HCT116 (cell line): ENCODE results near the gene DRC7. TPM values are rescaled to one million over a fixed set of nuclear protein-coding genes. Genes with fewer than 3 reads are reported as not detected.

Experiments used
- ATAC-seq: fragments of 200-7000 bp; cut with Tn5 transposase; 2 replicates; pipeline ENCODE4 v1.9.1; 2020; ENCODE audit warnings: mild to moderate bottlenecking, moderate library complexity
- BruUV-seq: library from RNA; stranded (reverse); fragments of 400-500 nt; replicated peaks from 2 replicates; lab custom pipeline; 2021; lab: Mats Ljungman, UMichigan
- CTCF ChIA-PET: fragments of 300-600 bp; sonication (Branson Sonifier 250); formaldehyde crosslinking; loops from one replicate; lab custom pipeline; 2021; ENCODE audit warnings: antibody characterized with exemption; lab: Charles Lee
- POLR2A ChIA-PET: fragments of 300-600, 350-600 bp; sonication (Branson Sonifier 250); formaldehyde crosslinking; loops from one replicate; lab custom pipeline; 2021; ENCODE audit warnings: antibody characterized with exemption; lab: Charles Lee
- RAD21 ChIA-PET, 2 experiments: fragments of 300-600 bp; sonication (Branson Sonifier 250); formaldehyde crosslinking; loops; one replicate each; lab custom pipeline; 2023; ENCODE audit warnings: low total read pairs in 2 of 2; ENCODE audit not compliant: uncharacterized antibody in 2 of 2, unreplicated experiment in 2 of 2, low non-redundant PET in 1 of 2; lab: Charles Lee
- DNase-seq: peaks from one replicate; pipeline ENCODE4 v3.0.0-alpha.2; 2010; ENCODE audit warnings: low read depth, low spot score
- H2AFZ ChIP-seq: fragments of 200-600 bp; shearing (Covaris generic), sonication (generic); 2 replicates; pipeline ENCODE4 v1.6.1; 2017; ENCODE audit warnings: low read depth, mixed run types, mixed read lengths, antibody characterized with exemption, low read length; ENCODE audit not compliant: poor library complexity, severe bottlenecking
- H3K27ac ChIP-seq: 2 replicates; pipeline ENCODE4 v1.5.1; 2012; ENCODE audit warnings: low read depth, low read length
- H3K27me3 ChIP-seq: fragments of 200-600 bp; sonication (generic); 2 replicates; pipeline ENCODE4 v1.6.1; 2016; ENCODE audit warnings: mixed run types, low read length, mixed read lengths; ENCODE audit not compliant: insufficient read depth
- H3K36me3 ChIP-seq, 2 experiments: fragments of 200-500 bp in 1 of 2; fragments of 200-600 bp in 1 of 2; sonication (Bioruptor generic) in 1 of 2; sonication (generic) in 1 of 2; 2 replicates each; pipeline versions ENCODE4 v1.5.1 to v1.6.1; 2014 to 2016; ENCODE audit warnings: low read length in 2 of 2, inconsistent platforms in 1 of 2, mixed read lengths in 1 of 2, mixed run types in 1 of 2; ENCODE audit not compliant: insufficient read depth in 2 of 2, control insufficient read depth in 1 of 2
- H3K4me1 ChIP-seq, 2 experiments: fragments of 200-600 bp in 1 of 2; sonication (generic) in 1 of 2; 2 replicates each; pipeline versions ENCODE4 v1.5.1 to v1.6.1; 2012 to 2017; ENCODE audit warnings: low read length in 2 of 2, inconsistent platforms in 1 of 2, mild to moderate bottlenecking in 1 of 2, mixed read lengths in 1 of 2, mixed run types in 1 of 2, moderate library complexity in 1 of 2; ENCODE audit not compliant: insufficient read depth in 2 of 2, control insufficient read depth in 1 of 2
- H3K4me2 ChIP-seq: fragments of 200-600 bp; sonication (generic); 2 replicates; pipeline ENCODE4 v1.6.1; 2017; ENCODE audit warnings: mixed run types, low read length, mixed read lengths
- H3K4me3 ChIP-seq, 2 experiments: fragments of 200-600 bp in 1 of 2; sonication (generic) in 1 of 2; replicated peaks in 1 of 2; 2 replicates each; pipeline ENCODE4 v1.5.1; 2011 to 2016; ENCODE audit warnings: low read length in 2 of 2, control low read depth in 1 of 2, low read depth in 1 of 2, mild to moderate bottlenecking in 1 of 2, mixed read lengths in 1 of 2, mixed run types in 1 of 2
- H3K79me2 ChIP-seq: fragments of 200-600 bp; sonication (generic); 2 replicates; pipeline ENCODE4 v1.6.1; 2017; ENCODE audit warnings: mild to moderate bottlenecking, mixed run types, low read length, moderate library complexity, mixed read lengths; ENCODE audit not compliant: insufficient read depth
- H3K9ac ChIP-seq: fragments of 200-600 bp; sonication (generic); 2 replicates; pipeline ENCODE4 v1.6.1; 2016; ENCODE audit warnings: low read length, mixed read lengths
- H3K9me2 ChIP-seq: fragments of 200-600 bp; sonication (generic), shearing (Covaris generic); 2 replicates; pipeline ENCODE4 v1.6.1; 2017; ENCODE audit warnings: mixed run types, mild to moderate bottlenecking, moderate library complexity; ENCODE audit not compliant: insufficient read depth
- H3K9me3 ChIP-seq, 2 experiments: fragments of 200-500 bp in 1 of 2; fragments of 200-600 bp in 1 of 2; sonication (Bioruptor generic) in 1 of 2; sonication (generic) in 1 of 2; 2 replicates each; pipeline ENCODE4 v1.6.1; 2014 to 2017; ENCODE audit warnings: low read length in 2 of 2, mixed read lengths in 2 of 2, inconsistent platforms in 1 of 2, low read depth in 1 of 2, mild to moderate bottlenecking in 1 of 2, mixed run types in 1 of 2, moderate library complexity in 1 of 2; ENCODE audit not compliant: control insufficient read depth in 1 of 2, insufficient read depth in 1 of 2
- H4K20me1 ChIP-seq: fragments of 200-600 bp; sonication (generic), shearing (Covaris generic); 2 replicates; pipeline ENCODE4 v1.6.1; 2017; ENCODE audit warnings: mixed run types, mild to moderate bottlenecking, moderate library complexity; ENCODE audit not compliant: insufficient read depth
- CBX3 ChIP-seq: IDR thresholded peaks from 2 replicates; pipeline ENCODE4 v1.6.1; 2012; ENCODE audit warnings: low read depth
- EGR1 ChIP-seq: IDR thresholded peaks from 2 replicates; pipeline ENCODE4 v1.6.1; 2012; ENCODE audit warnings: low read depth
- ELF1 ChIP-seq: IDR thresholded peaks from 2 replicates; pipeline ENCODE4 v1.6.1; 2012; ENCODE audit warnings: low read depth, borderline replicate concordance
- FOSL1 ChIP-seq: IDR thresholded peaks from 2 replicates; pipeline ENCODE4 v1.6.1; 2012; ENCODE audit warnings: low read depth
- POLR2A ChIP-seq: IDR thresholded peaks from 2 replicates; pipeline ENCODE4 v1.7.0; 2011; ENCODE audit warnings: borderline replicate concordance; ENCODE audit not compliant: insufficient read depth, insufficient read length; ENCODE audit errors: extremely low read depth
- POLR2AphosphoS5 ChIP-seq: IDR thresholded peaks from 2 replicates; pipeline ENCODE4 v1.6.1; 2011; ENCODE audit warnings: mild to moderate bottlenecking, low read depth, low read length, moderate library complexity
- RAD21 ChIP-seq: IDR thresholded peaks from 2 replicates; pipeline ENCODE4 v1.6.1; 2012; ENCODE audit warnings: low read depth, mild to moderate bottlenecking
- SP1 ChIP-seq: IDR thresholded peaks from 2 replicates; pipeline ENCODE4 v1.6.1; 2012; ENCODE audit warnings: low read depth
- SRF ChIP-seq: IDR thresholded peaks from 2 replicates; pipeline ENCODE4 v1.6.1; 2012; ENCODE audit warnings: low read depth
- TCF7L2 ChIP-seq: IDR thresholded peaks from 2 replicates; pipeline ENCODE4 v1.7.0; 2011; ENCODE audit warnings: borderline replicate concordance, inconsistent platforms; ENCODE audit not compliant: insufficient read depth, insufficient read length; ENCODE audit errors: extremely low read depth
- YY1 ChIP-seq: IDR thresholded peaks from 2 replicates; pipeline ENCODE4 v1.6.1; 2011; ENCODE audit warnings: low read length, low read depth, moderate library complexity, mild to moderate bottlenecking; ENCODE audit not compliant: insufficient replicate concordance; ENCODE audit errors: extremely low read depth
- ZFX ChIP-seq: fragments of 450-650 bp; IDR thresholded peaks from 2 replicates; pipeline ENCODE4 v1.6.1; 2017
- intact Hi-C: fragments of 100-400 bp; cut with micrococcal nuclease; formaldehyde crosslinking; loops from 2 replicates; pipeline ENCODE4 v1.10.0; 2022
- total RNA-seq: library from RNA; stranded (reverse); gene quantifications from one replicate; pipeline ENCODE4 v1.2.1, GENCODE V29; 2021; ENCODE audit not compliant: unreplicated experiment
- TF ChIP-seq, protein P1 (sequence below): IDR thresholded peaks from 2 replicates; pipeline ENCODE4 v1.6.1; 2012
- TF ChIP-seq, protein P2 (sequence below): IDR thresholded peaks from 2 replicates; pipeline ENCODE4 v1.6.1; 2012
- TF ChIP-seq, protein P3 (sequence below): IDR thresholded peaks from 2 replicates; pipeline ENCODE4 v1.6.1; 2012; ENCODE audit warnings: low read depth

Gene DRC7
- total RNA-seq, 1 experiment from 2014 or later = 0.91 TPM

DNA sequence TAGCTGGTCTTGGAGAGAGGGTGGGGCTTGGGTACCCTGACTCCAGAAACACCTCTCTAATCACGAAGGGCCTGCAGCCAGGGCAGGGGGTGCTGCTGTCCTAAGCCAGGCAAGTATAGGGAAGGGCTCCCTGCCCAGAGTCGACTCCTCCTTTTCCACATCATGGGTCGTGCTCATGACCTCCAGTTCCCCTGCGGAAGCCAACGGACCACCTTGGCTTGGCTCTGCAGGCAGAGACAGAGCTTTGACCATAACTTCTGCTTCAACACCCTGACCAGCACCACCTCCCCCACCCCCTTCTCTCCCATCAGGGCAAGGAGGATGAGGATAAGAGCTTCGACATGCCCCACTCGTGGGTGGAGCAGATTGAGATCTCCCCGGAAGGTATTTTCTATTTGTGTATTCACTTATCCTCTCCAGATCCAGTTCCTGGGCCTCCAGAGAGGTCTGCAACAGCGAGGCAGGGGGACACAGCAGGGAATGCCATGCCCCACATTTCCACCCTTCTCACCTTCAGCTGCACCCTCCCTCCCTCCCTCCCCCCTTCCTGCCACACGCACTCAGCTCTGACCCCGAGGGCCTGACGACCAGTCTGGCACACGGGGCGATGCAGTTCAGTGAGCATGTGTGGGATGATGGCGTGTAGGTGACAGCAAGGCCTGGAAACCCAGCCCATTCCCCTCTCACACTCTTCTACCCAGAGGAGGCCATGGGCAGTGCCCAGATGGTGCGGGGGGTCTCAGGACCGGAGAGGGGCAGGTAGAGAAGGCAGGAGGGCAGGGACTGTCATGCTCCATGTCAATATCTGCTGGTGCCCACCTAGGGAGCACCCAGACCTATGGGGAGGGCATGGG, 27.0 kb downstream of the DRC7 start (continued):
- TF ChIP-seq CBX3 (no peak), ZFX (no peak), SRF (no peak), POLR2AphosphoS5 (no peak), EGR1 (no peak), SP1 (no peak), TCF7L2 (no peak)

DNA sequence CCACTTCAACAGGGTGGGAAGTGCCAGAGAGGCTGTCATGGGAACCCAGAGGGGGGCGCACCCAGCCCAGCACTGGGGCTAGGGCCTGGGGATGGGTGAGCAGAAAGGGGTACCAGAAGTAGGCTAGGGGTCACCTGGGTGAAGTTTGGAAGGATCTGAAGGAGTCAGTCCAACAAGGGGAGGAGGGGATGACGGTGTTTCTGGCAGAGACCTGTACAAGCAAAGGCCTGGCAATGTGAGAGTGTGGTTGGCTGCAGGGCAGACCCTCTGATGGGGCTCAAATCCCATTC, 27.5 kb downstream of the DRC7 start:
- Histone ChIP-seq H3K27ac (no peak overlapping the region), H3K36me3 (no peaks in the 10 kb centered on the region), H3K4me1 (no peaks in the 10 kb centered on the region), H3K4me3 (no peak overlapping the region), H2AFZ (no peak overlapping the region), H3K9ac (no peak overlapping the region), H3K9me2 (no peaks in the 10 kb centered on the region), H3K27me3 (no peaks in the 10 kb centered on the region)
- DNase-seq = no peak
- CTCF ChIA-PET = no interaction called here
- TF ChIP-seq, protein P1, sequence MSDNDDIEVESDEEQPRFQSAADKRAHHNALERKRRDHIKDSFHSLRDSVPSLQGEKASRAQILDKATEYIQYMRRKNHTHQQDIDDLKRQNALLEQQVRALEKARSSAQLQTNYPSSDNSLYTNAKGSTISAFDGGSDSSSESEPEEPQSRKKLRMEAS = no peak
- no peak for TF ChIP-seq TCF7L2
- no peak for TF ChIP-seq RAD21
- no peak for TF ChIP-seq FOSL1
- no peak for TF ChIP-seq CBX3
- TF ChIP-seq ELF1 = no peak
- TF ChIP-seq SRF = no peak
- TF ChIP-seq YY1 = no peak
- TF ChIP-seq, protein P2, sequence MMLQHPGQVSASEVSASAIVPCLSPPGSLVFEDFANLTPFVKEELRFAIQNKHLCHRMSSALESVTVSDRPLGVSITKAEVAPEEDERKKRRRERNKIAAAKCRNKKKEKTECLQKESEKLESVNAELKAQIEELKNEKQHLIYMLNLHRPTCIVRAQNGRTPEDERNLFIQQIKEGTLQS = no peak
- TF ChIP-seq, protein P3, sequence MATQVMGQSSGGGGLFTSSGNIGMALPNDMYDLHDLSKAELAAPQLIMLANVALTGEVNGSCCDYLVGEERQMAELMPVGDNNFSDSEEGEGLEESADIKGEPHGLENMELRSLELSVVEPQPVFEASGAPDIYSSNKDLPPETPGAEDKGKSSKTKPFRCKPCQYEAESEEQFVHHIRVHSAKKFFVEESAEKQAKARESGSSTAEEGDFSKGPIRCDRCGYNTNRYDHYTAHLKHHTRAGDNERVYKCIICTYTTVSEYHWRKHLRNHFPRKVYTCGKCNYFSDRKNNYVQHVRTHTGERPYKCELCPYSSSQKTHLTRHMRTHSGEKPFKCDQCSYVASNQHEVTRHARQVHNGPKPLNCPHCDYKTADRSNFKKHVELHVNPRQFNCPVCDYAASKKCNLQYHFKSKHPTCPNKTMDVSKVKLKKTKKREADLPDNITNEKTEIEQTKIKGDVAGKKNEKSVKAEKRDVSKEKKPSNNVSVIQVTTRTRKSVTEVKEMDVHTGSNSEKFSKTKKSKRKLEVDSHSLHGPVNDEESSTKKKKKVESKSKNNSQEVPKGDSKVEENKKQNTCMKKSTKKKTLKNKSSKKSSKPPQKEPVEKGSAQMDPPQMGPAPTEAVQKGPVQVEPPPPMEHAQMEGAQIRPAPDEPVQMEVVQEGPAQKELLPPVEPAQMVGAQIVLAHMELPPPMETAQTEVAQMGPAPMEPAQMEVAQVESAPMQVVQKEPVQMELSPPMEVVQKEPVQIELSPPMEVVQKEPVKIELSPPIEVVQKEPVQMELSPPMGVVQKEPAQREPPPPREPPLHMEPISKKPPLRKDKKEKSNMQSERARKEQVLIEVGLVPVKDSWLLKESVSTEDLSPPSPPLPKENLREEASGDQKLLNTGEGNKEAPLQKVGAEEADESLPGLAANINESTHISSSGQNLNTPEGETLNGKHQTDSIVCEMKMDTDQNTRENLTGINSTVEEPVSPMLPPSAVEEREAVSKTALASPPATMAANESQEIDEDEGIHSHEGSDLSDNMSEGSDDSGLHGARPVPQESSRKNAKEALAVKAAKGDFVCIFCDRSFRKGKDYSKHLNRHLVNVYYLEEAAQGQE = no peak
- no peak for TF ChIP-seq EGR1
- TF ChIP-seq POLR2A = no peak
- TF ChIP-seq, all 23 proteins: peak for 0
- no peak for ATAC-seq
- H3K79me2 ChIP-seq = no peaks in the 10 kb centered on the region
- intact Hi-C loops = loop anchor here (10.0 kb wide), 1 partner anchor 283 kb away; the partner anchor contains the start of genes USB1 and ZNF319
- BruUV-seq = no TSS peak
- H3K4me2 ChIP-seq = no peak overlapping the region
- ChIA-PET RAD21 (no interaction called here), POLR2A (no interaction called here)
- no peaks in the 10 kb centered on the region for H3K9me3 ChIP-seq
- no peaks in the 10 kb centered on the region for H4K20me1 ChIP-seq
